Astrocyte of the hippocampus (primary cell): ENCODE results near the gene CBY3.
"Not testable (repeated sequence)": the region's sequence is repeated elsewhere in the genome, so short reads cannot be mapped to it uniquely, and the experiment has no call there.

Experiments
- DNase-seq: peaks from one replicate; pipeline ENCODE4 v3.0.0; 2011; ENCODE audit warnings: low read depth, low spot score

The CBY3 gene

GRCh38 chr5:179680780-179681401 lies at the start of gene CBY3:
Gene CBY3, minus strand, starts transcription at chr5:179681034. Its CDS starts 116 bp downstream, at chr5:179680918.
- DNase-seq, result no peak

- DNase-seq, result no peak
Observed at GRCh38 chr5:179730356-179730755, 49.5 kb upstream of the CBY3 start.

GRCh38 chr5:179729727-179730126 lies 48.9 kb upstream of the CBY3 start:
- DNase-seq, result no peak

- DNase-seq, result no peak
Observed at GRCh38 chr5:179729303-179729702, 48.5 kb upstream of the CBY3 start.

GRCh38 chr5:179727106-179727505 lies 46.3 kb upstream of the CBY3 start:
- DNase-seq, result no peak

- no peak for DNase-seq
Observed at GRCh38 chr5:179724163-179724562, 43.3 kb upstream of the CBY3 start.

- peak; percentile 36 for DNase-seq
Observed at GRCh38 chr5:179720222-179720621, 39.4 kb upstream of the CBY3 start.

GRCh38 chr5:179716286-179716685 lies 35.5 kb upstream of the CBY3 start:
- no peak for DNase-seq

- peak; percentile 13 for DNase-seq
Observed at GRCh38 chr5:179700401-179700918, 19.6 kb upstream of the CBY3 start.

GRCh38 chr5:179699616-179700237 lies 18.9 kb upstream of the CBY3 start:
- DNase-seq, result peak; percentile 51

GRCh38 chr5:179698935-179699615 lies 18.2 kb upstream of the CBY3 start, which contains the start of gene CANX:
Gene CANX, plus strand, starts transcription at chr5:179698967. Its CDS starts 6,715 bp downstream, at chr5:179705682.
- DNase-seq, result no peak

GRCh38 chr5:179697993-179698934 lies 17.4 kb upstream of the CBY3 start:
- peak; percentile 100 for DNase-seq

GRCh38 chr5:179697543-179697942 lies 16.7 kb upstream of the CBY3 start:
- DNase-seq, result not testable (repeated sequence)

GRCh38 chr5:179697108-179697507 lies 16.3 kb upstream of the CBY3 start:
- no peak for DNase-seq

GRCh38 chr5:179696603-179697002 lies 15.8 kb upstream of the CBY3 start:
- DNase-seq, result no peak

- DNase-seq, result no peak
Observed at GRCh38 chr5:179694561-179694960, 13.7 kb upstream of the CBY3 start.

GRCh38 chr5:179689212-179689611 lies 8.4 kb upstream of the CBY3 start:
- DNase-seq, result not testable (repeated sequence)

GRCh38 chr5:179680014-179680779 lies 637 bp downstream of the CBY3 start:
- no peak for DNase-seq

- peak; percentile 73 for DNase-seq
Observed at GRCh38 chr5:179679014-179679674, 1.7 kb downstream of the CBY3 start.
